ENCODE measurements around the gene LSM14A. TPM values are rescaled to one million over a fixed set of nuclear protein-coding genes. Genes with fewer than 3 reads are reported as not detected.

Gene LSM14A
- total and polyA plus RNA-seq, 2 of the 8 experiments (the other 6 are each of a cell fraction or from before 2014, with no cell fraction given): 117 to 195 TPM

DNA sequence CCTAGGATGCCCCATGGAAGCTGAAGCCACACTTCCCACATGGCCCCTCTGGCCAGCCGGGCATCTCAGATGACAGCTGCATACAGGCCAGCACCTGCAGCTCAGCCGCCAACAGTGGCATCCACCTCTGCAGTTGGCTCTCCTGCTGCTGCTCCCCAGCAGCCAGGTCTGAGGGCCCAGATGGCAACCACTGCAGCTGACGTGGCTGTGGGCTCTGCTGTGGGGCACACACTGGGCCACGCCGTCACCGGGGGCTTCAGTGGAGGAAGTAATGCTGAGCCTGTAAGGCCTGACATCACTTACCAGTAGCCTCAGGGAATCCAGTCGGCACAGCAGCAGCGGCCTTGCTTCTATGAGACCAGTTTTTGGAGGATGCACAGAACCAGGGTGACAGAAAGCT, 45.3 kb upstream of the LSM14A start (continued):
- TF ChIP-seq, protein P1, sequence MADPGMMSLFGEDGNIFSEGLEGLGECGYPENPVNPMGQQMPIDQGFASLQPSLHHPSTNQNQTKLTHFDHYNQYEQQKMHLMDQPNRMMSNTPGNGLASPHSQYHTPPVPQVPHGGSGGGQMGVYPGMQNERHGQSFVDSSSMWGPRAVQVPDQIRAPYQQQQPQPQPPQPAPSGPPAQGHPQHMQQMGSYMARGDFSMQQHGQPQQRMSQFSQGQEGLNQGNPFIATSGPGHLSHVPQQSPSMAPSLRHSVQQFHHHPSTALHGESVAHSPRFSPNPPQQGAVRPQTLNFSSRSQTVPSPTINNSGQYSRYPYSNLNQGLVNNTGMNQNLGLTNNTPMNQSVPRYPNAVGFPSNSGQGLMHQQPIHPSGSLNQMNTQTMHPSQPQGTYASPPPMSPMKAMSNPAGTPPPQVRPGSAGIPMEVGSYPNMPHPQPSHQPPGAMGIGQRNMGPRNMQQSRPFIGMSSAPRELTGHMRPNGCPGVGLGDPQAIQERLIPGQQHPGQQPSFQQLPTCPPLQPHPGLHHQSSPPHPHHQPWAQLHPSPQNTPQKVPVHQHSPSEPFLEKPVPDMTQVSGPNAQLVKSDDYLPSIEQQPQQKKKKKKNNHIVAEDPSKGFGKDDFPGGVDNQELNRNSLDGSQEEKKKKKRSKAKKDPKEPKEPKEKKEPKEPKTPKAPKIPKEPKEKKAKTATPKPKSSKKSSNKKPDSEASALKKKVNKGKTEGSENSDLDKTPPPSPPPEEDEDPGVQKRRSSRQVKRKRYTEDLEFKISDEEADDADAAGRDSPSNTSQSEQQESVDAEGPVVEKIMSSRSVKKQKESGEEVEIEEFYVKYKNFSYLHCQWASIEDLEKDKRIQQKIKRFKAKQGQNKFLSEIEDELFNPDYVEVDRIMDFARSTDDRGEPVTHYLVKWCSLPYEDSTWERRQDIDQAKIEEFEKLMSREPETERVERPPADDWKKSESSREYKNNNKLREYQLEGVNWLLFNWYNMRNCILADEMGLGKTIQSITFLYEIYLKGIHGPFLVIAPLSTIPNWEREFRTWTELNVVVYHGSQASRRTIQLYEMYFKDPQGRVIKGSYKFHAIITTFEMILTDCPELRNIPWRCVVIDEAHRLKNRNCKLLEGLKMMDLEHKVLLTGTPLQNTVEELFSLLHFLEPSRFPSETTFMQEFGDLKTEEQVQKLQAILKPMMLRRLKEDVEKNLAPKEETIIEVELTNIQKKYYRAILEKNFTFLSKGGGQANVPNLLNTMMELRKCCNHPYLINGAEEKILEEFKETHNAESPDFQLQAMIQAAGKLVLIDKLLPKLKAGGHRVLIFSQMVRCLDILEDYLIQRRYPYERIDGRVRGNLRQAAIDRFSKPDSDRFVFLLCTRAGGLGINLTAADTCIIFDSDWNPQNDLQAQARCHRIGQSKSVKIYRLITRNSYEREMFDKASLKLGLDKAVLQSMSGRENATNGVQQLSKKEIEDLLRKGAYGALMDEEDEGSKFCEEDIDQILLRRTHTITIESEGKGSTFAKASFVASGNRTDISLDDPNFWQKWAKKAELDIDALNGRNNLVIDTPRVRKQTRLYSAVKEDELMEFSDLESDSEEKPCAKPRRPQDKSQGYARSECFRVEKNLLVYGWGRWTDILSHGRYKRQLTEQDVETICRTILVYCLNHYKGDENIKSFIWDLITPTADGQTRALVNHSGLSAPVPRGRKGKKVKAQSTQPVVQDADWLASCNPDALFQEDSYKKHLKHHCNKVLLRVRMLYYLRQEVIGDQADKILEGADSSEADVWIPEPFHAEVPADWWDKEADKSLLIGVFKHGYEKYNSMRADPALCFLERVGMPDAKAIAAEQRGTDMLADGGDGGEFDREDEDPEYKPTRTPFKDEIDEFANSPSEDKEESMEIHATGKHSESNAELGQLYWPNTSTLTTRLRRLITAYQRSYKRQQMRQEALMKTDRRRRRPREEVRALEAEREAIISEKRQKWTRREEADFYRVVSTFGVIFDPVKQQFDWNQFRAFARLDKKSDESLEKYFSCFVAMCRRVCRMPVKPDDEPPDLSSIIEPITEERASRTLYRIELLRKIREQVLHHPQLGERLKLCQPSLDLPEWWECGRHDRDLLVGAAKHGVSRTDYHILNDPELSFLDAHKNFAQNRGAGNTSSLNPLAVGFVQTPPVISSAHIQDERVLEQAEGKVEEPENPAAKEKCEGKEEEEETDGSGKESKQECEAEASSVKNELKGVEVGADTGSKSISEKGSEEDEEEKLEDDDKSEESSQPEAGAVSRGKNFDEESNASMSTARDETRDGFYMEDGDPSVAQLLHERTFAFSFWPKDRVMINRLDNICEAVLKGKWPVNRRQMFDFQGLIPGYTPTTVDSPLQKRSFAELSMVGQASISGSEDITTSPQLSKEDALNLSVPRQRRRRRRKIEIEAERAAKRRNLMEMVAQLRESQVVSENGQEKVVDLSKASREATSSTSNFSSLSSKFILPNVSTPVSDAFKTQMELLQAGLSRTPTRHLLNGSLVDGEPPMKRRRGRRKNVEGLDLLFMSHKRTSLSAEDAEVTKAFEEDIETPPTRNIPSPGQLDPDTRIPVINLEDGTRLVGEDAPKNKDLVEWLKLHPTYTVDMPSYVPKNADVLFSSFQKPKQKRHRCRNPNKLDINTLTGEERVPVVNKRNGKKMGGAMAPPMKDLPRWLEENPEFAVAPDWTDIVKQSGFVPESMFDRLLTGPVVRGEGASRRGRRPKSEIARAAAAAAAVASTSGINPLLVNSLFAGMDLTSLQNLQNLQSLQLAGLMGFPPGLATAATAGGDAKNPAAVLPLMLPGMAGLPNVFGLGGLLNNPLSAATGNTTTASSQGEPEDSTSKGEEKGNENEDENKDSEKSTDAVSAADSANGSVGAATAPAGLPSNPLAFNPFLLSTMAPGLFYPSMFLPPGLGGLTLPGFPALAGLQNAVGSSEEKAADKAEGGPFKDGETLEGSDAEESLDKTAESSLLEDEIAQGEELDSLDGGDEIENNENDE (IDR thresholded peaks at IDR 0.05; ENCODE audit: insufficient replicate concordance, low read length): no peak
- TF ChIP-seq EP300 (IDR thresholded peaks at IDR 0.05; ENCODE audit: borderline replicate concordance in 1 of 2, low read depth in 2 of 2, low read length in 2 of 2) (no peak), RFX5 (IDR thresholded peaks at IDR 0.05; ENCODE audit: borderline replicate concordance, low read depth, low read length) (no peak), CTBP2 (IDR thresholded peaks at IDR 0.05; ENCODE audit: borderline replicate concordance, insufficient read depth, insufficient read length, low read length) (no peak), RBBP5 (IDR thresholded peaks at IDR 0.05; ENCODE audit: borderline replicate concordance, low read depth, low read length) (no peak), KDM5A (IDR thresholded peaks at IDR 0.05; ENCODE audit: low read length) (no peak), SIN3A (conservative IDR thresholded peaks at IDR 0.05 in 1 of 2, IDR thresholded peaks at IDR 0.05 in 1 of 2; ENCODE audit: low read depth in 1 of 2, low read length in 2 of 2) (no peak), SRF (IDR thresholded peaks at IDR 0.05; ENCODE audit: low read depth, low read length) (no peak), MAFK (IDR thresholded peaks at IDR 0.05; ENCODE audit: low read depth, low read length) (no peak)
